Subcutaneous adipose tissue (tissue), 4 donors: ENCODE results near the gene POMGNT2. TPM values are rescaled to one million over a fixed set of nuclear protein-coding genes. Genes with fewer than 3 reads are reported as not detected.

Experiments used
- CTCF ChIP-seq: fragments of 450-650 bp; IDR thresholded peaks from one replicate; pipeline ENCODE4 v1.5.1; 2016; ENCODE audit warnings: low read depth, mild to moderate bottlenecking, control low read depth, antibody characterized with exemption, moderate library complexity
- total RNA-seq, 4 donors: library from RNA; depleted of rRNA; stranded (reverse); fragments of >200 nt; gene quantifications; one replicate each; pipeline ENCODE4 v1.1.0, GENCODE V29; 2016

POMGNT2 gene
- total RNA-seq, 4 donors from 2014 or later = 6.8 to 16.3 (median 11.6) TPM

- no peak for TF ChIP-seq CTCF
Observed at GRCh38 chr3:43142472-43142871, 36.6 kb upstream of the POMGNT2 start.

GRCh38 chr3:43138488-43139231, 32.8 kb upstream of the POMGNT2 start:
- no peak for TF ChIP-seq CTCF

GRCh38 chr3:43132870-43133636, 27.2 kb upstream of the POMGNT2 start:
- TF ChIP-seq CTCF = no peak

GRCh38 chr3:43132193-43132592, 26.3 kb upstream of the POMGNT2 start:
- no peak for TF ChIP-seq CTCF

- TF ChIP-seq CTCF = no peak
Observed at GRCh38 chr3:43128464-43128863, 22.6 kb upstream of the POMGNT2 start.

- no peak for TF ChIP-seq CTCF
Observed at GRCh38 chr3:43126536-43126935, 20.7 kb upstream of the POMGNT2 start.

GRCh38 chr3:43123895-43124294, 18.0 kb upstream of the POMGNT2 start:
- no peak for TF ChIP-seq CTCF
